WERI-Rb-1 (cell line): ENCODE measurements around the gene CLNK.

Experiments
- DNase-seq: peaks from one replicate; pipeline ENCODE4 v3.0.0-alpha.2; 2020
- H3K27ac ChIP-seq: fragments of 250-450 bp; sonication (Bioruptor Pico); 2 replicates; pipeline ENCODE4 v1.5.1; 2020; ENCODE audit warnings: mild to moderate bottlenecking, moderate library complexity
- H3K27me3 ChIP-seq: fragments of 250-450 bp; sonication (Bioruptor Pico); 2 replicates; pipeline ENCODE4 v1.5.1; 2021; ENCODE audit warnings: mild to moderate bottlenecking, low read depth, moderate library complexity; ENCODE audit not compliant: insufficient read depth, severe bottlenecking
- H3K36me3 ChIP-seq: fragments of 250-450 bp; sonication (Bioruptor Pico); 2 replicates; pipeline ENCODE4 v1.5.1; 2020; ENCODE audit warnings: mild to moderate bottlenecking, moderate library complexity
- H3K4me3 ChIP-seq: 2 replicates; pipeline ENCODE4 v1.5.1; 2011; ENCODE audit warnings: low read depth, mild to moderate bottlenecking, control low read depth, low read length
- H3K9me3 ChIP-seq: fragments of 250-450 bp; sonication (Bioruptor Pico); 2 replicates; pipeline ENCODE4 v1.5.1; 2021; ENCODE audit warnings: mild to moderate bottlenecking, moderate library complexity; ENCODE audit not compliant: severe bottlenecking
- CTCF ChIP-seq: IDR thresholded peaks from 2 replicates; pipeline ENCODE4 v1.5.1; 2011; ENCODE audit warnings: low read depth, mild to moderate bottlenecking, control low read depth, inconsistent platforms, low read length

CLNK gene

DNA sequence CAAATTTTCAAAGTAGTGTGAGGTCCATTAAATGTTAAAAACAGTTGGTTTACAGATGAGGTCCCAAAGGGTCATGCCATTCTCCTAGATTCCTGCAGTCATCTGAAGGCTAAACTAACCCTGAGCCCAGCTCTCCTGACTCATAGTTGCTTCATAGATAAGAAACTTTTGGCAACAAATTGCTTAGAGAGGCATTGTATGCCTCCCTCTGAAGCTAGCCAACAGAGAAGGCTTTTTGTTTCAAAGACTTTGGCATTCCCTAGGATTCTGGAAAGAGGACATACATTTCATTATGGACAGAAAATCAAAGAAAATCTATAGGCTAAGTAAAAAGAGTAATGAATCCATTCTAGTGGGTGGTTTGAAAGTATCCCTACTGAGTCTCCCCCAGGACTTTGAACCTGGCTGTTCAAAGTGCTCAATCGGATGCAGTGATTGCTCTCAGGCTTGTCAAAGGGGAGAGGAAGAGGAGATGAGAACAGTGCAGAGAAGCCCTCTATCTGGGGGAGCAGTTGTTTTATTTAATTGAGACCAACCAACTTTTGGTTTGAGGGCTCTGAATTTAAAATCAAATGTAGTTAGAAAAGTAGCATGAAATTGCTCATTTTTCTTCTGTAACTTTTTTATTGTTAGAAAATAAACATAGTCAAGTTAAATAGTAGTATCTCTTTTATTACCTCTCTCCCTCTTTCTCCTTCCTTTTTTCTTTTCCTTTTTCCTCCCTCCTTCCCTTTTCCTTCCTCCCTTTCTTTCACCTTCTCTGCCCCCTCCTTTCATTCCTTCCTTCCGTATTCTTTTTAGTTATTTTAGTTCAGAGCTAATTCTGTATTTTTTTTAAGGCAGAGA is 155.1 kb downstream of the CLNK start:
- DNase-seq, result no peak
- Histone ChIP-seq H3K27me3 (no peaks in the 10 kb centered on the region), H3K4me3 (no peak overlapping the region), H3K27ac (no peak overlapping the region), H3K9me3 (no peaks in the 10 kb centered on the region), H3K36me3 (no peaks in the 10 kb centered on the region)
- no peak for TF ChIP-seq CTCF

- no peak overlapping the region; the same call in 1 of the 2 replicates for H3K27ac ChIP-seq
- TF ChIP-seq CTCF, result no peak
Measured at GRCh38 chr4:10527438-10527837, 157.1 kb downstream of the CLNK start.

GRCh38 chr4:10526429-10527222 is 157.9 kb downstream of the CLNK start:
- no peaks in the 10 kb centered on the region for H3K36me3 ChIP-seq
- no peak overlapping the region for H3K27ac ChIP-seq
- peak; percentile 31; the same call in 1 of the 2 replicates for TF ChIP-seq CTCF
- H3K9me3 ChIP-seq, result no peaks in the 10 kb centered on the region
- H3K27me3 ChIP-seq, result no peaks in the 10 kb centered on the region
- no peak for DNase-seq
- H3K4me3 ChIP-seq, result no peak overlapping the region

More at GRCh38 chr4:10527438-10527837, 157.1 kb downstream of the CLNK start:
- no peak for DNase-seq
- no peaks in the 10 kb centered on the region for H3K36me3 ChIP-seq
- no peak overlapping the region for H3K4me3 ChIP-seq
- H3K9me3 ChIP-seq, result no peaks in the 10 kb centered on the region
- no peaks in the 10 kb centered on the region for H3K27me3 ChIP-seq

- H3K27ac ChIP-seq, result no peak overlapping the region
- no peaks in the 10 kb centered on the region for H3K9me3 ChIP-seq
- no peaks in the 10 kb centered on the region for H3K36me3 ChIP-seq
- no peak for DNase-seq
- TF ChIP-seq CTCF, result no peak
- no peaks in the 10 kb centered on the region for H3K27me3 ChIP-seq
- no peak overlapping the region for H3K4me3 ChIP-seq
Measured at GRCh38 chr4:10524196-10524833, 160.3 kb downstream of the CLNK start.

DNA sequence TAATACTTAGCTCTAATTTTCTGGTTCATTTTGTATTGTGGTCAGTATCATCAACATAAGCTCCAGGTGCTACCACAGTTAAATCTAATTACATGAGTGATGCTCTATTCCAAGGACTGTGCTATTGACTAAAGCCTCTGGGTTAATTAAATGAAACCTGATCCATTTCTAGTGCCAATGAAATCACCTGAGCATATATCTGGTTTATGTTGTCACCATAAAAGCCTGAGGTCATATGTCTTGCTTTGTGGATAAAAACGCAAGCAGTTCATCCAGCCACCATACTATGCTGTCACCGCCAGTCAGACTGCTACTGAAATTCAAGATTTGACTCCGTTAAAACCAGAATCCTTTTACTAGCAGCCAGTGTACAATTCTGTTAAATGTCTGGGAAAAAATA is 163.1 kb downstream of the CLNK start:
- DNase-seq, result peak; percentile 51

More for the DNA sequence above, 163.1 kb downstream of the CLNK start:
- no peak overlapping the region for H3K4me3 ChIP-seq
- TF ChIP-seq CTCF, result no peak
- H3K9me3 ChIP-seq, result no peaks in the 10 kb centered on the region
- H3K27me3 ChIP-seq, result no peaks in the 10 kb centered on the region
- no peaks in the 10 kb centered on the region for H3K36me3 ChIP-seq
- peak overlapping the region; percentile 67 for H3K27ac ChIP-seq
